Measurements from ENCODE around the gene MTOR. TPM values are rescaled to one million over a fixed set of nuclear protein-coding genes. Genes with fewer than 3 reads are reported as not detected.
A peak's percentile ranks its signal among the peaks of the same experiment; 100 is the strongest.
"Not testable (repeated sequence)": the region's sequence is repeated elsewhere in the genome, so short reads cannot be mapped to it uniquely, and the experiment has no call there.

MTOR gene
- total RNA-seq, 1 donor: 40.7 TPM

DNA sequence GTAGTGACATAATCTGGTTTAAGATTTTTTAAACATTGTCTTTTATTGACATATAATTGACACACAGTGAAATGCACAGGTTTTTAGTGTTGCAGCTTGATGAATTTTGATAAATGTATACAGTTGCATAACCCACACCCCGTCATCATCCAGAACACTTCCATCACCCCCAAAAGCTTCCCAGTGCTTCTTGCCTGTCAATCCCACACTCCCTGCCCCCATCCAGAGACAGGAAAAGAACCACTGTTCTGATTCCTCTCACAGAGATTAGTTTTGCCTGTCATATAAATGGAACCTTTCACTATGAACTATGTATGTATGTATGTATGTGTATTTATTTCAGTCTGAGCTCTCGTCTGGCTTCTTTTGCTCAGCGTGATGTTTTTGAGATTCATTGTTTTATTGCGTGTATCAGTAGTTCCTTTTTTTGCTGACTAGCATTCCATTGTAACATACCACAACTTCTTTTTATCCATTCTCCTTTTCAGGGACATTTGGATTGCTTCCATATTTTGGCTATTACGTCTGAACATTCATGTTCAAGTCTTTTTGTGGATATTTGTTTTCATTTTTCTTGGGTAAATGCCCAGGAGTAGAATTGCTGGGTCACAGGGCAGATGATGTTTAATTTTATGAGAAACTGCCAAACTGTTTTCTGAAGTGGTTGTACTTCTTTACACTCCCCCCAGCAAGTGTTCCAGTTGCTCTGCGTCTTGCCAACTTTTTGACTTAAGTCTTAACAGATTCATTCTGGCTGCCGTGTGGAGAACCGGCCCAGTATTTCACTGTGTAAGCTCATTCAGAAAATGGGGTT, 19.4 kb upstream of the MTOR start:
- DNase-seq (ENCODE audit: low read depth in 2 of 3, low spot score in 2 of 3): no peak

- peak in 1 of 3 donors; percentile 13 for DNase-seq (ENCODE audit: low read depth in 2 of 3, low spot score in 2 of 3)
Observed at GRCh38 chr1:11280719-11281376, 18.5 kb upstream of the MTOR start.

DNA sequence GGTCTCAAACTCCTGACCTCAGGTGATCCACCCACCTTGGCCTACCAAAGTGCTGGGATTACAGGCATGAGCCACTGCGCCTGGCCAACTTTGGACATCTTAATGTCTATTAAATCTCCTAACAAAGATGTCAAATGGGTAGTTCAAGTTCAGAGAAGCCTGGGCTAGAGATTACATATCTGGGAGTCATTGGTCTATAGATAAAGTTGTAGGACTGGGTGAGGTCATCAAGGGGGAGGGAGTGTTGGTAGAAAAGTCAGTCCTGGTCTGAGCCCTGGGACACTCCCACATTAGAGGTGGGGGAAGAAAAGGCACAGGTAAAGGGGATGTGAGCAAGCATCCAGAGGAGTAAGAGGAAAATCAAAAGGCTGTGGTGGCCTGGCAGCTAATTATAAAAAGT, 17.3 kb upstream of the MTOR start:
- no peak for DNase-seq (ENCODE audit: low read depth in 2 of 3, low spot score in 2 of 3)

DNA sequence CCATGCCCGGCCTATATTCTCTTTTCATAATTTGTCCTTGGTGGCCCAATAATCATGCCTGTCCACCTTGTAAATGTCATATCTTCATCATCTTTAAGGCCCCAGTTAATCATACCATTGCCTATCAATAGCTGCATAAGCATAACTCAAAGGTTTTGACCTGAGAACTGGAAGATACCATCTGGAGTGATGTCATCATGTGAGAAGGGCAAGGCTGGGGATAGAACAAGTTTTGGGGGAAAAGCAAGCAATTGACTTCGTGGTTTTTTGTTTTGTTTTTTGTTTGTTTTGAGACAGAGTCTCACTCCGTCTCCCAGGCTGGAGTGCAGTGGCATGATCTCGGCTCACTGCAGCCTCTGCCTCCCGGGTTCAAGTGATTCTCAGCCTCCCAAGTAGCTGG, 16.8 kb upstream of the MTOR start:
- DNase-seq (ENCODE audit: low read depth in 2 of 3, low spot score in 2 of 3): no peak

DNA sequence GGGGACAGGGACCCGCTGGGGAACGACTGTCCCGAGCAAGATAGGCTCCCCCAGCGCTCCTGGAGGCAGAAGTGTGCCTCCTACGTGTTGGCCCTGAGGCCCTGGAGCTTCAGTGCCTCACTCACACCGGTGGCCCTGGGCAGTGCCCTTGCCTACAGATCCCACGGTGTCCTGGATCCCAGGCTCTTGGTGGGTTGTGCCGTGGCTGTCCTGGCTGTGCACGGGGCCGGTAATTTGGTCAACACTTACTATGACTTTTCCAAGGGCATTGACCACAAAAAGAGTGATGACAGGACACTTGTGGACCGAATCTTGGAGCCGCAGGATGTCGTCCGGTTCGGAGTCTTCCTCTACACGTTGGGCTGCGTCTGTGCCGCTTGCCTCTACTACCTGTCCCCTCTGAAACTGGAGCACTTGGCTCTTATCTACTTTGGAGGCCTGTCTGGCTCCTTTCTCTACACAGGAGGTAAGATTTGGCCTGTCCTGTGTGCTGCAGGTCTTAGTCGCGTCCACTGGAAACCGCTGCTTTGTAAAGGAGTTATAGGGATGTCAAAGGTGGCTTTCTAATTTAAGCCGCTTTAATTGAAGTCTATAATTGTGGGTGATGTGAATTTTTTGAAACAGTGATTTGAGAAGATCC, 11.4 kb upstream of the MTOR start:
- no peak for DNase-seq (ENCODE audit: low read depth in 2 of 3, low spot score in 2 of 3)

DNA sequence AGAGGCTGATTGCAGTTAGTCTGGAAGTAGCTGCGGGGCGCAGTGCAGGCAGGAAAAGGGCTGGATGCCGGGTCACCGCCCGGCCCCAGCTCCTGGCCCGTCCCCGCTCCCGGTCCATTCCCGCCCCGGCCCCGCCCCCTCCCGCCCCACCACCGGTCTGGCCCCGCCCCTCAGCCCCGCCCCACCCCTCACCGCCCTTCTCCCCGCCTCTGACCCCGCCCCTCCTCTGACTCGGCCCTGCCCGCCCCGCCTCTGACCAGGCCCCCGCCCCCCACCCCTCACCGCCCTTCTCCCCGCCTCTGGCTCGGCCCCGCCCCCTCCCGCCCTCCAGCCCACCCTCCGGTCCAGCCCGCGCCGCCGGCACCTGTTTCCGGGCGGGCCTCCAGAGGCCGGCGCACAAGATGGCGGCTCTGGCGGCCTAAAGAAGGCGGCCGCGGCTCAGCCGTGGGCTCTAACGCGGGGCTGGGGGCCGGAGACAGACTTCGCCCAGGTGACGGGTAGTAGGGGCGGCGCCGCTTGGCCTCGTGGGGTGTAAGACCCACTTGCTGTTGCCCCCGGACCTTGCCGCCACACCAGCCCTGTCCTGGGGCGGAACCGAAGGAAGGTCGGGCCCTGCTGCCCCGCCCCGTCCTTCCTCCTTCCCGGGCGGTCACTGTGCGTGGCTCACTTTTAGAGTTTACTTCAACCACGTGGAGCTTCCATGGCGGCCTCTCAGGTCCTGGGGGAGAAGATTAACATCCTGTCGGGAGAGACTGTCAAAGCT, 10.7 kb upstream of the MTOR start, which contains the start of gene UBIAD1:
Gene UBIAD1 (plus strand): TSS at position 367 of the 763 bp plus-strand sequence. CDS start 334 bp downstream, at position 701.
- peak; percentile 72 to 90 (median 86) for DNase-seq (ENCODE audit: low read depth in 2 of 3, low spot score in 2 of 3)

DNA sequence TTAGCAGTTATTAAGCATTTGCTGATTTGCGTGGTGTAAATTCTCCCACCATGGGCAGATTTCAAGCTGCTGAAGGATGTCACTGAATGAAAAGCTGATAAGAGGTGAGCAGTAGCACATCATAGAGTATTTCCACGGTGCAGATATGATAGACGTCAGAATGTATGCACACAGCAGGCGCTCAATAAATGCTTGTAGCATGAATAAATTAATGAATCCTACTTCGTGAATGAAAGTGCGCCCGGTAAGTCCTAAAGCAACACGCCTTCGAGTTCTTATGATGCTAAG, 10.1 kb upstream of the MTOR start:
- no peak for DNase-seq (ENCODE audit: low read depth in 2 of 3, low spot score in 2 of 3)

DNA sequence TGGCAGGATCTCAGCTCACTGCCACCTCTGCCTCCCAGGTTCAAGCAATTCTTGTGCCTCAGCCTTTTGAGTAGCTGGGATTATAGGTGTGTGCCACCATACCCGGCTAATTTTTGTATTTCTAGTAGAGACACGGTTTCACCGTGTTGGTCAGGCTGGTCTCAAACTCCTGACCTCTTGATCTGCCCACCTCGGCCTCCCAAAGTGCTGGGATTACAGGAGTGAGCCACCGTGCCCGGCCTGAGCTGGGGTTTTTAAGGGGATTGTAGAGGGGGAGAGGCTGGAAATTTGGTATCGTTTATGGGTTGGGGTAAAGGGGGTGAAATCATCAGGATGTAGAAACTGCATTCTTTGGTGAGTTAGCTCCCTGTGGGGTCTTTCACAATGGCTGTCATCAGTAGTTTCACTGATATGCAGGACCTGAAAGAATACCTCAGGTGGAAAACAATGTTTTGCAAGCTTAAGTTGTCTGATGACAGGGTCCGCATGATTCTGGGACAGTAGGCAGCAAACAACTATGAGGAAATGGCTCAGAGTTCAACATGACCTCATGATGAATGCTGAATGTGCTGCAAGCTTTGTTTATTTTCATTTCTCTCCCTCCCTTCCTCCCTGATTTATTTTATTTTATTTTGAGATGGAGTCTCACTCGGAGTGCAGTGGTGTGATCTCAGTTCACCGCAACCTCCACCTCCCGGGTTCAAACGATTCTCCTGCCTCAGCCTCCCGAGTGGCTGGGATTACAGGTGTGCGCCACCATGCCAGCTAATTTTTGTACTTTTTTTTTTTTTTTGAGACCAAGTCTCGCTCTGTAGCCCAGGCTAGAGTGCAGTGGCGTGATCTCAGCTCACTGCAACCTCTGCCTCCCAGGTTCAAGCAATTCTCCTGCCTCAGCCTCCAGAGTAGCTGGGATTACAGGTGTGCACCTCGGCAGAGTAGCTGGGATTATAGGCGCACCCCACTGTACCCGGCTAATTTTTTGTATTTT, 5.3 kb upstream of the MTOR start:
- DNase-seq (ENCODE audit: low read depth in 2 of 3, low spot score in 2 of 3): not testable (repeated sequence)

- no peak for DNase-seq (ENCODE audit: low read depth in 2 of 3, low spot score in 2 of 3)
Observed at GRCh38 chr1:11266268-11267074, 4.1 kb upstream of the MTOR start.

GRCh38 chr1:11256299-11256698, 6.1 kb downstream of the MTOR start:
- DNase-seq (ENCODE audit: low read depth in 2 of 3, low spot score in 2 of 3): no peak

GRCh38 chr1:11253226-11253625, 9.1 kb downstream of the MTOR start:
- no peak for DNase-seq (ENCODE audit: low read depth in 2 of 3, low spot score in 2 of 3)

GRCh38 chr1:11252538-11252937, 9.8 kb downstream of the MTOR start:
- no peak for DNase-seq (ENCODE audit: low read depth in 2 of 3, low spot score in 2 of 3)

DNA sequence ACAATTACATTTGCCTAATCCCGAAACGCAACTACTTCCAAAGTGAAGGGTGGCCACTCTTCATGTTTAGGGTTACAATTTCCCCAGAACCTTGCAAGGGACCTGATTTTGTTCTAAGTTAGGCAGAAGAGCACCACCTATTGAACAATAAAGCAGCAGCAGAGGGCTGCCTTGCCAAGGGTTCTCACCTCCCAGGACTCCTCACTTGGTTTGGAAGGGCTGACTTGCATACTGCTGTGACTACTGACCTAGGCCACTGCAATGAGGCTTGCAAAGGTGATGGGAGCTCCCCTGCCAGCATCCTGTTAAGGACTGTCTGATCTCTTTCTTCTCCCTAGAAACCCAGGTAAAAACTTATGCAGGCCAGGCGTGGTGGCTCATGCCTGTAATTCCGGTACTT, 14.2 kb downstream of the MTOR start:
- no peak for DNase-seq (ENCODE audit: low read depth in 2 of 3, low spot score in 2 of 3)

DNA sequence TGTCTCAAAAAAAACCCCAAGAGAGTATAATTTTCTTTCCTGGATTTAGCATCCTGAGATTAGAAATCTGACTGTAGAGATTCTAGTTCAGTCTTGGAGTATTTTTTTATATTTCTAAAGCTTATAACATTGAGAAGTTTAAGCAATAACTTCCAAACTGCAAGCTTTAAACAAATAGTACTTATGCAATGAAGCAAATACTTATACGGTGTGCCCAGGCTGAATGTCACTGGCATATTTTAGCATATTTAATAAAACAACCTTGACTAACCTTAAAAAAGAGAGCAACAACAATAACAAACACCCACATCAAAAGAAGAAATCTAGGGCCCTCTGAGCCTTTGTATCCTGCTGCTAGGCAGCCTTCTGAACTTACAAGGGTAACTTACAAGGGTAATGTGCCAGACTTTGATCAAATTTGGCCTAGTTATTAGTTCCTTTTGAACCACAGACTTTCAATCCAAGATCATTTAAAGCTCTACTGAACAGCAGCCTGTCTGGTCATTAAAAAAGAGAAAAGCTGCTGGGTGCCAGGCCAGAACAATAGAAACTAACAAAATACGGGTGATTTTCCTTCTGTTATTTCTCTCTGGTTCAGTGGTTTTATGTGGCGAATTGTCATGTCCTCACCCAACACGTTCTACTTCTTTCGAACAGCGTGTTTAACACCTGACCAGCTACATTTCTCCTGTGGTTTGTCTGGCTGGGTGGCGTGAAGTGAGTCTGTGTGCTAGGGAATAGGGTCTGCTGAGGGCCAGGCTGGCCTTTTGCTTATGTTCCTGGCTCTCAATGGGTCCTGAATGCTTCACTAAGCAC, 16.2 kb downstream of the MTOR start:
- DNase-seq (ENCODE audit: low read depth in 2 of 3, low spot score in 2 of 3): no peak

DNA sequence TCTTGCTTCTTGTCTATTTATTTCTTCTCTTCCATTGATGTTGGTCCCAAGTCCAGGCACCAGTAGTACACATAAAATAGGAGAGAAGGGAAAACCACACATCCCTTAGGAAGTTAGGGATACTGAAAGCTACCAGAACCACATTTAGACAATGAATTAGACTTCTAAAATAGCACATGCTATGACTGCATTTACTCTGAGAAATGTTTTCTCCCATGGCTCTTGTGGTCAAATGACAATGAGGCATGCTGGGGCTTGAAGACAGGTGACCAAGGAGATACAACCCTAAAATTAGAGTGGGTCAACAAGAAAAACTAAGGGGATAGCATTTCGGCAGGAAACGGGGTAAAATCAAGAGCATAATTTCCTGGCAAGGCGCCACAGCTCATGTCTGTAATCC, 17.1 kb downstream of the MTOR start:
- no peak for DNase-seq (ENCODE audit: low read depth in 2 of 3, low spot score in 2 of 3)

- no peak for DNase-seq (ENCODE audit: low read depth in 2 of 3, low spot score in 2 of 3)
Observed at GRCh38 chr1:11238311-11238710, 24.0 kb downstream of the MTOR start.

DNA sequence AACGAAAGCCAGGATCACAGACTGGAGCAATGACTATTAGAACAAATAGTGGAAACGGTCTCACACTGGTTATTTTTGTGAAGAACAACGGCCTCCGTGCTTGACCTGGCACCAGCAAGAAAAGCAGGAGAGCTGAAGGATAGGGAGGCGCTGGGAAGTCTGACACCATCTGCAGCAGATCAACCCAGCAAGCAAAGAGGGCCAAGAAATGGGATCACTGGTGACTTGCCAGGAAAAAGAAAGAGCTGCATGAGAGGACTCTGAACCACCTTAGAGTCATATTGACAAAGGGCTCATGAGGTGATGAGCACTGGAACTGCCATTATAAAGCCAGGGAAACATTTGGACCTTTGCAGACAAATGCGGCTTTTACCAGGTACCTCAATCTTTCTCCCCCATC, 25.0 kb downstream of the MTOR start:
- DNase-seq (ENCODE audit: low read depth in 2 of 3, low spot score in 2 of 3): no peak

DNA sequence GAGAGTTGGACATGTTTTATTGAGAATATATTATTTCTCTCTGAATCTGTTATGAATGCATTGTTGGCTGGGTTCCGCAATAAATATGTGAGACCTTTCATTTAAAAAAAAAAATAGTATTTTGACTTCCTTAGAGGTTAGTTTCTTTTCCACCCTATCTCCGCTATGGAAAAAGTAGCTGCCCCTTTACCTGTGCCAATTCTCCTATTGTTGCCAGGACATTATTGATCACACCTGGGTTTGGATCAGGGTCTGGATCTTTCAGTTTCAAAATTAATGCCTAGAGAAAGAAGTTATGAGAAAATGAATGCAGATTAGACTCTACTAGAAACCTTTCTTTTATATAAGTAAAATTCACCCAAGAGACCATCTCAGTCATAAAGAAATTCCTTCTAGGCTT, 29.1 kb downstream of the MTOR start:
- no peak for DNase-seq (ENCODE audit: low read depth in 2 of 3, low spot score in 2 of 3)

All from hematopoietic multipotent progenitor cell (in vitro differentiated cells).